Sigmoid colon (tissue), 7 donors: ENCODE measurements around the gene PRKCA. TPM values are rescaled to one million over a fixed set of nuclear protein-coding genes. Genes with fewer than 3 reads are reported as not detected.

Experiments used
- DNase-seq: peaks from one replicate; pipeline ENCODE4 v3.0.0-alpha.2; 2019
- H3K27ac ChIP-seq, 4 donors: fragments of 200-600 bp; sonication (generic); one replicate each; pipeline ENCODE4 v1.5.1; 2016 to 2019; ENCODE audit warnings: mild to moderate bottlenecking in 1 of 4
- H3K27me3 ChIP-seq, 3 donors: fragments of 200-600 bp; sonication (generic); one replicate each; pipeline ENCODE4 v1.5.1; 2019; ENCODE audit warnings: mild to moderate bottlenecking in 1 of 3
- H3K36me3 ChIP-seq, 4 donors: fragments of 200-600 bp; sonication (generic); one replicate each; pipeline ENCODE4 v1.5.1; 2016 to 2019
- H3K4me1 ChIP-seq, 4 donors: fragments of 200-600 bp; sonication (generic); one replicate each; pipeline ENCODE4 v1.5.1; 2017 to 2019
- H3K4me3 ChIP-seq, 4 donors: fragments of 200-600 bp; sonication (generic); one replicate each; pipeline ENCODE4 v1.5.1; 2017 to 2019; ENCODE audit warnings: mild to moderate bottlenecking in 2 of 4, moderate library complexity in 1 of 4
- H3K9me3 ChIP-seq, 4 donors: fragments of 200-600 bp in 3 of 4; sonication (generic) in 3 of 4; one replicate each; pipeline versions ENCODE4 v1.5.1 to v1.6.1; 2013 to 2019
- CTCF ChIP-seq, 4 experiments: fragments of 450-650 bp in 3 of 4; fragments of 200-600 bp in 1 of 4; IDR thresholded peaks; one replicate each; pipeline ENCODE4 v1.5.1; 2016 to 2019; ENCODE audit warnings: antibody characterized with exemption in 4 of 4, mild to moderate bottlenecking in 3 of 4, moderate library complexity in 2 of 4
- EP300 ChIP-seq, 4 donors: sonication (generic); formaldehyde crosslinking; IDR thresholded peaks; one replicate each; pipeline ENCODE4 v1.6.1; 2017; ENCODE audit warnings: antibody characterized with exemption in 4 of 4
- POLR2A ChIP-seq, 2 donors: fragments of 450-650 bp; IDR thresholded peaks; one replicate each; pipeline ENCODE4 v1.6.1; 2016; ENCODE audit warnings: antibody characterized with exemption in 2 of 2, mild to moderate bottlenecking in 2 of 2, moderate library complexity in 2 of 2
- POLR2AphosphoS5 ChIP-seq, 4 donors: sonication (generic); formaldehyde crosslinking; IDR thresholded peaks; one replicate each; pipeline ENCODE4 v1.6.1; 2017; ENCODE audit warnings: antibody characterized with exemption in 4 of 4
- WGBS, 2 donors: extraction: QIAGEN DNeasy Blood & Tissue Kit; methylation state at CpG; one replicate each; pipeline ENCODE4 v1.1.7; 2013; 5-methylcytosine and 5-hydroxymethylcytosine counted together
- intact Hi-C: fragments of 100-400 bp; cut with DNase I; formaldehyde crosslinking; loops from one replicate; pipeline ENCODE4 v1.15.1; 2023
- polyA plus RNA-seq, 3 donors: library from polyadenylated mRNA; stranded (reverse); fragments of 200-250 nt; gene quantifications; one replicate each; pipeline ENCODE4 v1.2.3, GENCODE V29; 2013
- total RNA-seq, 4 donors: library from RNA; depleted of rRNA; stranded (reverse); fragments of >200 nt; gene quantifications; one replicate each; pipeline ENCODE4 v1.1.0, GENCODE V29; 2016
- donor health status: healthy with polysubstance abuse.
- donor health status: Bipolar disorder and iron deficiency.
- donor health status: healthy.

The PRKCA gene
- total and polyA plus RNA-seq, 7 donors = 6.6 to 58.4 (median 42.6) TPM

GRCh38 chr17:66481271-66481670 lies 178.9 kb downstream of the PRKCA start:
- no peaks in the 10 kb centered on the region for H3K9me3 ChIP-seq
- H3K27ac ChIP-seq = no peak overlapping the region
- H3K36me3 ChIP-seq = no peaks in the 10 kb centered on the region
- no peak for DNase-seq
- intact Hi-C loops = no loop called here
- H3K4me1 ChIP-seq = peaks cover 0 to 5% (median 0%) of the 10 kb centered on the region in 4 donors
- TF ChIP-seq EP300 (IDR thresholded peaks at IDR 0.05) (no peak), POLR2A (IDR thresholded peaks at IDR 0.05) (no peak), CTCF (IDR thresholded peaks at IDR 0.05) (no peak), POLR2AphosphoS5 (IDR thresholded peaks at IDR 0.05) (no peak)
- H3K27me3 ChIP-seq = no peaks in the 10 kb centered on the region
- H3K4me3 ChIP-seq = no peak overlapping the region
- 76 to 85% methylated on average over 8 of the region's 8 CpGs for WGBS, 2 donors

GRCh38 chr17:66483906-66484305 lies 181.5 kb downstream of the PRKCA start:
- Histone ChIP-seq H3K36me3 (no peaks in the 10 kb centered on the region), H3K9me3 (no peaks in the 10 kb centered on the region), H3K4me3 (no peak overlapping the region), H3K27ac (no peak overlapping the region), H3K4me1 (peaks cover 0 to 5% (median 0%) of the 10 kb centered on the region in 4 donors), H3K27me3 (no peaks in the 10 kb centered on the region)
- 85 to 92% methylated on average over 8 of the region's 8 CpGs for WGBS, 2 donors
- no peak for DNase-seq
- TF ChIP-seq EP300 (IDR thresholded peaks at IDR 0.05) = no peak
- TF ChIP-seq CTCF (IDR thresholded peaks at IDR 0.05) = no peak
- TF ChIP-seq POLR2A (IDR thresholded peaks at IDR 0.05) = no peak
- no peak for TF ChIP-seq POLR2AphosphoS5 (IDR thresholded peaks at IDR 0.05)
- intact Hi-C loops = no loop called here

GRCh38 chr17:66485309-66485947 lies 183.0 kb downstream of the PRKCA start:
- Histone ChIP-seq H3K9me3 (no peaks in the 10 kb centered on the region), H3K4me3 (no peak overlapping the region), H3K36me3 (no peaks in the 10 kb centered on the region), H3K27me3 (no peaks in the 10 kb centered on the region), H3K27ac (no peak overlapping the region), H3K4me1 (peaks cover 0 to 5% (median 0%) of the 10 kb centered on the region in 4 donors)
- no peak for DNase-seq
- intact Hi-C loops = no loop called here
- WGBS, 2 donors = 86% methylated on average over 9 of the region's 9 CpGs
- no peak for TF ChIP-seq POLR2AphosphoS5 (IDR thresholded peaks at IDR 0.05)
- TF ChIP-seq EP300 (IDR thresholded peaks at IDR 0.05) = no peak
- no peak for TF ChIP-seq POLR2A (IDR thresholded peaks at IDR 0.05)
- TF ChIP-seq CTCF (IDR thresholded peaks at IDR 0.05) = no peak

- Histone ChIP-seq H3K9me3 (no peaks in the 10 kb centered on the region), H3K27ac (no peak overlapping the region), H3K27me3 (no peaks in the 10 kb centered on the region), H3K36me3 (no peaks in the 10 kb centered on the region), H3K4me1 (peaks cover 0 to 5% (median 0%) of the 10 kb centered on the region in 4 donors), H3K4me3 (no peak overlapping the region)
- TF ChIP-seq CTCF (IDR thresholded peaks at IDR 0.05) (no peak), POLR2A (IDR thresholded peaks at IDR 0.05) (no peak), POLR2AphosphoS5 (IDR thresholded peaks at IDR 0.05) (no peak), EP300 (IDR thresholded peaks at IDR 0.05) (no peak)
- DNase-seq = no peak
- WGBS, 2 donors = 95% methylated on average over 3 of the region's 3 CpGs
- intact Hi-C loops = no loop called here
Observed at GRCh38 chr17:66487121-66487520, 184.7 kb downstream of the PRKCA start.
